Medulla oblongata (tissue), 1 donor: ENCODE data around the gene TOB1.
"Not testable (repeated sequence)": the region's sequence is repeated elsewhere in the genome, so short reads cannot be mapped to it uniquely, and the experiment has no call there.

Experiments used
- DNase-seq: peaks from one replicate; pipeline ENCODE4 v3.0.0-alpha.2; 2015; ENCODE audit errors: extremely low spot score

TOB1 gene

GRCh38 chr17:50898369-50899004 is 32.3 kb upstream of the TOB1 start:
- no peak for DNase-seq

- DNase-seq = not testable (repeated sequence)
Measured at GRCh38 chr17:50894513-50894912, 28.4 kb upstream of the TOB1 start.

GRCh38 chr17:50893183-50893993 is 27.2 kb upstream of the TOB1 start:
- DNase-seq = peak; percentile 91

GRCh38 chr17:50892101-50892776 is 26.1 kb upstream of the TOB1 start:
- no peak for DNase-seq

- DNase-seq = no peak
Measured at GRCh38 chr17:50891577-50891989, 25.4 kb upstream of the TOB1 start.

- no peak for DNase-seq
Measured at GRCh38 chr17:50890675-50891516, 24.7 kb upstream of the TOB1 start.

- DNase-seq = no peak
Measured at GRCh38 chr17:50889528-50890118, 23.5 kb upstream of the TOB1 start.

- DNase-seq = no peak
Measured at GRCh38 chr17:50887705-50888245, 21.6 kb upstream of the TOB1 start.

- DNase-seq = no peak
Measured at GRCh38 chr17:50884439-50885311, 18.5 kb upstream of the TOB1 start.

GRCh38 chr17:50883850-50884438 is 17.8 kb upstream of the TOB1 start:
- DNase-seq = peak; percentile 37

GRCh38 chr17:50882851-50883250 is 16.7 kb upstream of the TOB1 start:
- DNase-seq = no peak

GRCh38 chr17:50881182-50881581 is 15.0 kb upstream of the TOB1 start:
- no peak for DNase-seq

GRCh38 chr17:50879086-50879485 is 12.9 kb upstream of the TOB1 start:
- no peak for DNase-seq

GRCh38 chr17:50877838-50878237 is 11.7 kb upstream of the TOB1 start:
- no peak for DNase-seq

- not testable (repeated sequence) for DNase-seq
Measured at GRCh38 chr17:50877042-50877441, 10.9 kb upstream of the TOB1 start.

- no peak for DNase-seq
Measured at GRCh38 chr17:50875074-50875473, 8.9 kb upstream of the TOB1 start.

GRCh38 chr17:50872710-50873424 is 6.7 kb upstream of the TOB1 start:
- DNase-seq = no peak

- DNase-seq = no peak
Measured at GRCh38 chr17:50871898-50872297, 5.7 kb upstream of the TOB1 start.

- no peak for DNase-seq
Measured at GRCh38 chr17:50871364-50871763, 5.2 kb upstream of the TOB1 start.
